IMR-90 (cell line): ENCODE measurements around the gene ALK. TPM values are rescaled to one million over a fixed set of nuclear protein-coding genes. Genes with fewer than 3 reads are reported as not detected.

Experiments
- ATAC-seq: fragments of 200-7000 bp; cut with Tn5 transposase; 2 replicates; pipeline ENCODE4 v1.9.1; 2020; ENCODE audit warnings: low read depth, mild to moderate bottlenecking, moderate library complexity
- BruUV-seq: library from RNA; stranded (reverse); fragments of 400-500 nt; replicated peaks from 2 replicates; lab custom pipeline; 2021; lab: Mats Ljungman, UMichigan
- CTCF ChIA-PET: fragments of 300-600 bp; formaldehyde crosslinking; extraction: SDS; loops from one replicate; lab custom pipeline; 2021; ENCODE audit warnings: antibody characterized with exemption; lab: Yijun Ruan, JAX
- POLR2A ChIA-PET: fragments of 300-600 bp; sonication (Branson Sonifier 250); formaldehyde crosslinking; loops from one replicate; lab custom pipeline; 2022; ENCODE audit warnings: antibody characterized with exemption; ENCODE audit not compliant: unreplicated experiment; lab: Charles Lee
- DNase-seq: peaks from one replicate; pipeline ENCODE4 v3.0.0; 2013
- H2AFZ ChIP-seq: replicated peaks from 2 replicates; pipeline ENCODE3; 2013; ENCODE audit warnings: low read length, mild to moderate bottlenecking; ENCODE audit not compliant: poor library complexity
- H2AK5ac ChIP-seq: 2 replicates; pipeline ENCODE4 v1.6.1; 2013; ENCODE audit warnings: low read depth, low read length, inconsistent platforms
- H2AK9ac ChIP-seq: replicated peaks from 2 replicates; pipeline ENCODE3; 2013; ENCODE audit warnings: mild to moderate bottlenecking, low read depth, low read length, moderate library complexity; ENCODE audit not compliant: poor library complexity
- H2BK120ac ChIP-seq: 2 replicates; pipeline ENCODE4 v1.6.1; 2013; ENCODE audit warnings: low read depth, low read length, inconsistent platforms
- H2BK15ac ChIP-seq: 3 replicates; pipeline ENCODE4 v1.6.1; 2013; ENCODE audit warnings: low read depth, low read length, inconsistent platforms
- H2BK20ac ChIP-seq: 2 replicates; pipeline ENCODE4 v1.6.1; 2013; ENCODE audit warnings: low read depth, mild to moderate bottlenecking, inconsistent platforms, low read length, moderate library complexity
- H2BK5ac ChIP-seq: 2 replicates; pipeline ENCODE4 v1.6.1; 2013; ENCODE audit warnings: mild to moderate bottlenecking, low read depth, low read length, inconsistent platforms; ENCODE audit not compliant: poor library complexity, severe bottlenecking
- H3K14ac ChIP-seq: replicated peaks from 2 replicates; pipeline ENCODE4 v1.6.1; 2013; ENCODE audit warnings: low read depth, low read length, inconsistent platforms
- H3K18ac ChIP-seq: 2 replicates; pipeline ENCODE4 v1.6.1; 2013; ENCODE audit warnings: low read depth, low read length, control low read depth
- H3K23ac ChIP-seq: 2 replicates; pipeline ENCODE4 v1.6.1; 2013; ENCODE audit warnings: low read depth, low read length, inconsistent platforms
- H3K27ac ChIP-seq: 2 replicates; pipeline ENCODE4 v1.5.1; 2013; ENCODE audit warnings: mild to moderate bottlenecking, control low read depth, low read length; ENCODE audit not compliant: insufficient read depth
- H3K27me3 ChIP-seq: 2 replicates; pipeline ENCODE4 v1.6.1; 2013; ENCODE audit warnings: low read length; ENCODE audit not compliant: control insufficient read depth, insufficient read depth
- H3K36me3 ChIP-seq: 2 replicates; pipeline ENCODE4 v1.6.1; 2013; ENCODE audit warnings: low read length, mixed read lengths; ENCODE audit not compliant: control insufficient read depth, insufficient read depth
- H3K4ac ChIP-seq: 2 replicates; pipeline ENCODE4 v1.6.1; 2013; ENCODE audit warnings: low read depth, low read length, inconsistent platforms
- H3K4me1 ChIP-seq: 2 replicates; pipeline ENCODE4 v1.6.1; 2013; ENCODE audit warnings: low read length, mixed read lengths; ENCODE audit not compliant: control insufficient read depth, insufficient read depth
- H3K4me2 ChIP-seq: 2 replicates; pipeline ENCODE4 v1.6.1; 2013; ENCODE audit warnings: low read depth, mild to moderate bottlenecking, control low read depth, low read length, moderate library complexity
- H3K4me3 ChIP-seq: 2 replicates; pipeline ENCODE4 v1.5.1; 2013; ENCODE audit warnings: low read depth, mild to moderate bottlenecking, control low read depth, low read length, moderate library complexity; ENCODE audit not compliant: insufficient read depth
- H3K56ac ChIP-seq: 2 replicates; pipeline ENCODE4 v1.6.1; 2013; ENCODE audit warnings: low read length, inconsistent platforms; ENCODE audit not compliant: insufficient read depth; ENCODE audit errors: extremely low read depth
- H3K79me1 ChIP-seq, 2 experiments: 2 replicates each; pipeline ENCODE4 v1.6.1; 2013; ENCODE audit warnings: low read length in 2 of 2, inconsistent platforms in 1 of 2, low read depth in 1 of 2
- H3K9ac ChIP-seq: 2 replicates; pipeline ENCODE4 v1.6.1; 2013; ENCODE audit warnings: low read depth, low read length, control low read depth
- H3K9me1 ChIP-seq: 2 replicates; pipeline ENCODE4 v1.6.1; 2013; ENCODE audit warnings: low read length, inconsistent platforms; ENCODE audit not compliant: insufficient read depth
- H3K9me3 ChIP-seq: 2 replicates; pipeline ENCODE4 v1.6.1; 2013; ENCODE audit warnings: low read length; ENCODE audit not compliant: control insufficient read depth, insufficient read depth
- H4K20me1 ChIP-seq: 2 replicates; pipeline ENCODE4 v1.6.1; 2013; ENCODE audit warnings: low read length, inconsistent platforms; ENCODE audit not compliant: insufficient read depth
- H4K5ac ChIP-seq: 2 replicates; pipeline ENCODE4 v1.6.1; 2013; ENCODE audit warnings: mild to moderate bottlenecking, low read depth, low read length, control low read depth
- H4K8ac ChIP-seq, 2 experiments: 2 replicates each; pipeline ENCODE4 v1.6.1; 2013; ENCODE audit warnings: low read depth in 2 of 2, low read length in 2 of 2, control low read depth in 1 of 2, inconsistent platforms in 1 of 2
- H4K91ac ChIP-seq: 2 replicates; pipeline ENCODE4 v1.6.1; 2013; ENCODE audit warnings: low read depth, low read length, inconsistent platforms; ENCODE audit not compliant: insufficient read depth
- BHLHE40 ChIP-seq: fragments of 150-350 bp; IDR thresholded peaks from 2 replicates; pipeline ENCODE4 v1.6.1; 2016; ENCODE audit warnings: mild to moderate bottlenecking, low read depth, low read length
- CEBPB ChIP-seq: IDR thresholded peaks from 2 replicates; pipeline ENCODE4 v1.6.1; 2012; ENCODE audit warnings: low read depth, low read length, improper control_type of control experiment
- CHD1 ChIP-seq: IDR thresholded peaks from 2 replicates; pipeline ENCODE4 v1.6.1; 2012; ENCODE audit warnings: low read depth, low read length, improper control_type of control experiment
- FOS ChIP-seq: fragments of 150-350 bp; IDR thresholded peaks from 2 replicates; pipeline ENCODE4 v1.6.1; 2016; ENCODE audit warnings: low read depth, low read length
- MAFK ChIP-seq: IDR thresholded peaks from 2 replicates; pipeline ENCODE4 v1.6.1; 2012; ENCODE audit warnings: low read depth, low read length, improper control_type of control experiment
- MAZ ChIP-seq: IDR thresholded peaks from 2 replicates; pipeline ENCODE4 v1.6.1; 2012; ENCODE audit warnings: low read depth, mild to moderate bottlenecking, low read length, improper control_type of control experiment, moderate library complexity, borderline replicate concordance
- MXI1 ChIP-seq: IDR thresholded peaks from 2 replicates; pipeline ENCODE4 v1.6.1; 2012; ENCODE audit warnings: low read depth, mild to moderate bottlenecking, low read length, moderate library complexity, borderline replicate concordance
- NFE2L2 ChIP-seq: fragments of 150-350 bp; IDR thresholded peaks from 2 replicates; pipeline ENCODE4 v1.6.1; 2016; ENCODE audit warnings: low read depth, mild to moderate bottlenecking, low read length
- POLR2A ChIP-seq: IDR thresholded peaks from 2 replicates; pipeline ENCODE4 v1.6.1; 2012; ENCODE audit warnings: mild to moderate bottlenecking, low read depth, low read length
- RAD21 ChIP-seq: IDR thresholded peaks from 2 replicates; pipeline ENCODE4 v1.6.1; 2012; ENCODE audit warnings: low read length, improper control_type of control experiment
- RCOR1 ChIP-seq: IDR thresholded peaks from 2 replicates; pipeline ENCODE4 v1.6.1; 2012; ENCODE audit warnings: mild to moderate bottlenecking, low read length, improper control_type of control experiment; ENCODE audit not compliant: insufficient replicate concordance
- RFX5 ChIP-seq: IDR thresholded peaks from 2 replicates; pipeline ENCODE4 v1.8.0; 2012; ENCODE audit warnings: low read depth, mild to moderate bottlenecking, low read length, moderate library complexity
- SMC3 ChIP-seq: fragments of 150-350 bp; IDR thresholded peaks from 2 replicates; pipeline ENCODE4 v1.6.1; 2016; ENCODE audit warnings: low read depth, mild to moderate bottlenecking, antibody characterized with exemption, low read length, moderate library complexity
- WGBS, 2 experiments: methylation state at CpG; one replicate each; pipeline versions ENCODE4 v1.1.5 to v1.1.7; 2013; ENCODE audit warnings: missing lambda C conversion rate in 2 of 2; ENCODE audit not compliant: insufficient read length in 1 of 2; ENCODE audit errors: extremely low coverage in 2 of 2; 5-methylcytosine and 5-hydroxymethylcytosine counted together
- dilution Hi-C: fragments of 300-500 bp; cut with HindIII; formaldehyde crosslinking; loops from one replicate; pipeline ENCODE4 v1.14.3; 2018; ENCODE audit warnings: low sequenced_read_pairs; ENCODE audit not compliant: unreplicated experiment
- in situ Hi-C: fragments of 300-500 bp; cut with MboI; formaldehyde crosslinking; loops from 3 replicates; pipeline ENCODE4 v1.14.3; 2019; ENCODE audit warnings: low sequenced_read_pairs, inconsistent platforms, mixed read lengths
- intact Hi-C: fragments of 100-400 bp; cut with micrococcal nuclease; formaldehyde crosslinking; loops from 2 replicates; pipeline ENCODE4 v1.10.0; 2022
- polyA plus RNA-seq, 3 experiments: library from polyadenylated mRNA; depleted of rRNA; stranded (reverse); fragments of >200 nt; gene quantifications; 2 replicates each; pipeline ENCODE4 v1.2.3, GENCODE V29; 2012; ENCODE audit warnings: low replicate concordance in 1 of 3
- total RNA-seq: library from RNA; depleted of rRNA; stranded (reverse); fragments of >200 nt; gene quantifications from 2 replicates; pipeline ENCODE4 v1.2.3, GENCODE V29; 2012
- TF ChIP-seq, protein P1 (sequence below): fragments of 150-350 bp; IDR thresholded peaks from 2 replicates; pipeline ENCODE4 v1.6.1; 2016; ENCODE audit warnings: low read depth, mild to moderate bottlenecking, low read length, moderate library complexity, borderline replicate concordance
- TF ChIP-seq, protein P2 (sequence below): fragments of 150-350 bp; IDR thresholded peaks from 2 replicates; pipeline ENCODE4 v1.6.1; 2017; ENCODE audit warnings: mild to moderate bottlenecking, antibody characterized with exemption, low read length, low read depth
- TF ChIP-seq, protein P3 (sequence below): conservative IDR thresholded peaks from 2 replicates; pipeline ENCODE4 v1.5.1; 2012; ENCODE audit warnings: mild to moderate bottlenecking, low read depth, low read length, improper control_type of control experiment

Gene ALK
- total and polyA plus RNA-seq, 2 of the 4 experiments (the other 2 are of a cell fraction) = not detected

DNA sequence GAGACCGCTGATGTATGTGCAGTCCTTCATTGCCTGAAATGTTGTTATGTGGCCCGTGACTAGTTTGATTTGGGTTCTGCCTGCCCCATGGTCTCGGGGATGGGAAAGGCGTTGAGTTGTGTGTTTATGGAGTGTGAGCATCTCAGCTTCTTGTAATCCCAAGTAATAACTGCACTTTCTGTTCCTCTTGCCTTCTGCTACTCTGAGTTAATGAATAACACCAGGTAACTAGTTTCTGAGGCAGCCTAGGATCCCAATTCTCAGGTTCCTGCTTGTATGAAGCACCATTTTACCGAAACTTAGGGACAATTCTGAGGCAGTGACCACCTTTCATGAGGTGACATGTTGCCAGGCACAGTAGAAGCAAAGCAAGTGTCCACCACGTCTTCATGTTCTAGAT is 170.0 kb downstream of the ALK start:
- H3K79me1 ChIP-seq = no peaks in the 10 kb centered on the region
- no peaks in the 10 kb centered on the region for H4K20me1 ChIP-seq
- dilution Hi-C loops (no loop called here), in situ Hi-C loops (no loop called here), intact Hi-C loops (no loop called here)
- no peak overlapping the region for H4K8ac ChIP-seq
- H3K18ac ChIP-seq = no peak overlapping the region
- no peak overlapping the region for H3K4me2 ChIP-seq
- H2BK15ac ChIP-seq = no peak overlapping the region
- no peak overlapping the region for H3K23ac ChIP-seq
- H3K4me3 ChIP-seq = no peak overlapping the region
- DNase-seq = no peak
- H3K9me3 ChIP-seq = no peaks in the 10 kb centered on the region
- H3K27me3 ChIP-seq = peaks cover 5% of the 10 kb centered on the region; the same call in 1 of the 2 replicates
- H2AK9ac ChIP-seq = no peak overlapping the region
- no peak overlapping the region for H4K5ac ChIP-seq
- H2BK5ac ChIP-seq = no peak overlapping the region
- TF ChIP-seq RCOR1 (no peak), CHD1 (no peak), MAZ (no peak), MXI1 (no peak), POLR2A (no peak), RAD21 (no peak), RFX5 (no peak), FOS (no peak), SMC3 (no peak), NFE2L2 (no peak), CEBPB (no peak), MAFK (no peak), BHLHE40 (no peak)
- TF ChIP-seq, protein P1, sequence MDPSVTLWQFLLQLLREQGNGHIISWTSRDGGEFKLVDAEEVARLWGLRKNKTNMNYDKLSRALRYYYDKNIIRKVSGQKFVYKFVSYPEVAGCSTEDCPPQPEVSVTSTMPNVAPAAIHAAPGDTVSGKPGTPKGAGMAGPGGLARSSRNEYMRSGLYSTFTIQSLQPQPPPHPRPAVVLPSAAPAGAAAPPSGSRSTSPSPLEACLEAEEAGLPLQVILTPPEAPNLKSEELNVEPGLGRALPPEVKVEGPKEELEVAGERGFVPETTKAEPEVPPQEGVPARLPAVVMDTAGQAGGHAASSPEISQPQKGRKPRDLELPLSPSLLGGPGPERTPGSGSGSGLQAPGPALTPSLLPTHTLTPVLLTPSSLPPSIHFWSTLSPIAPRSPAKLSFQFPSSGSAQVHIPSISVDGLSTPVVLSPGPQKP = no peak
- TF ChIP-seq, protein P2, sequence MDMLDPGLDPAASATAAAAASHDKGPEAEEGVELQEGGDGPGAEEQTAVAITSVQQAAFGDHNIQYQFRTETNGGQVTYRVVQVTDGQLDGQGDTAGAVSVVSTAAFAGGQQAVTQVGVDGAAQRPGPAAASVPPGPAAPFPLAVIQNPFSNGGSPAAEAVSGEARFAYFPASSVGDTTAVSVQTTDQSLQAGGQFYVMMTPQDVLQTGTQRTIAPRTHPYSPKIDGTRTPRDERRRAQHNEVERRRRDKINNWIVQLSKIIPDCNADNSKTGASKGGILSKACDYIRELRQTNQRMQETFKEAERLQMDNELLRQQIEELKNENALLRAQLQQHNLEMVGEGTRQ = no peak
- TF ChIP-seq, protein P3, sequence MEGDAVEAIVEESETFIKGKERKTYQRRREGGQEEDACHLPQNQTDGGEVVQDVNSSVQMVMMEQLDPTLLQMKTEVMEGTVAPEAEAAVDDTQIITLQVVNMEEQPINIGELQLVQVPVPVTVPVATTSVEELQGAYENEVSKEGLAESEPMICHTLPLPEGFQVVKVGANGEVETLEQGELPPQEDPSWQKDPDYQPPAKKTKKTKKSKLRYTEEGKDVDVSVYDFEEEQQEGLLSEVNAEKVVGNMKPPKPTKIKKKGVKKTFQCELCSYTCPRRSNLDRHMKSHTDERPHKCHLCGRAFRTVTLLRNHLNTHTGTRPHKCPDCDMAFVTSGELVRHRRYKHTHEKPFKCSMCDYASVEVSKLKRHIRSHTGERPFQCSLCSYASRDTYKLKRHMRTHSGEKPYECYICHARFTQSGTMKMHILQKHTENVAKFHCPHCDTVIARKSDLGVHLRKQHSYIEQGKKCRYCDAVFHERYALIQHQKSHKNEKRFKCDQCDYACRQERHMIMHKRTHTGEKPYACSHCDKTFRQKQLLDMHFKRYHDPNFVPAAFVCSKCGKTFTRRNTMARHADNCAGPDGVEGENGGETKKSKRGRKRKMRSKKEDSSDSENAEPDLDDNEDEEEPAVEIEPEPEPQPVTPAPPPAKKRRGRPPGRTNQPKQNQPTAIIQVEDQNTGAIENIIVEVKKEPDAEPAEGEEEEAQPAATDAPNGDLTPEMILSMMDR = no peak
- H4K91ac ChIP-seq = no peak overlapping the region
- no peak overlapping the region for H2BK20ac ChIP-seq
- ATAC-seq = no peak
- H2BK120ac ChIP-seq = no peak overlapping the region
- H3K14ac ChIP-seq = no peak overlapping the region
- H3K36me3 ChIP-seq = no peaks in the 10 kb centered on the region
- no peak overlapping the region for H2AFZ ChIP-seq
- ChIA-PET CTCF (no interaction called here), POLR2A (no interaction called here)
- WGBS, 2 experiments = 25% methylated on average over 1 of the region's 6 CpGs; no CpG with 5 or more reads in 1 of the 2 experiments
- H3K4me1 ChIP-seq = peaks cover 3% of the 10 kb centered on the region; the same call in 1 of the 2 replicates
- H2AK5ac ChIP-seq = no peak overlapping the region
- no peak overlapping the region for H3K56ac ChIP-seq
- H3K9ac ChIP-seq = no peak overlapping the region
- no peak overlapping the region for H3K4ac ChIP-seq
- no peak overlapping the region for H3K27ac ChIP-seq
- no peaks in the 10 kb centered on the region for H3K9me1 ChIP-seq
- BruUV-seq = no TSS peak
